B cell (primary cell): ENCODE data around the gene GMPPA. TPM values are rescaled to one million over a fixed set of nuclear protein-coding genes. Genes with fewer than 3 reads are reported as not detected.

Experiments
- ATAC-seq: fragments of 200-7000 bp; cut with Tn5 transposase; one replicate; pipeline ENCODE4 v1.10.0; 2021; ENCODE audit warnings: low read depth, mild to moderate bottlenecking, moderate number of reproducible peaks, moderate library complexity
- CTCF ChIA-PET: fragments of 350-600 bp; sonication (Branson Sonifier 250); formaldehyde crosslinking; loops from one replicate; lab custom pipeline; 2021; ENCODE audit warnings: antibody characterized with exemption, inconsistent platforms; lab: Charles Lee
- POLR2A ChIA-PET: fragments of 350-600 bp; sonication (Branson Sonifier 250); formaldehyde crosslinking; loops from one replicate; lab custom pipeline; 2021; ENCODE audit warnings: antibody characterized with exemption; lab: Charles Lee
- DNase-seq: peaks from one replicate; pipeline ENCODE4 v3.0.0; 2013
- H2AFZ ChIP-seq: 2 replicates; pipeline ENCODE4 v1.6.1; 2012; ENCODE audit warnings: mild to moderate bottlenecking, low read depth, low read length; ENCODE audit not compliant: insufficient read depth, poor library complexity, severe bottlenecking
- H3K27ac ChIP-seq, 2 donors: 1 replicate in 1 of 2; 2 replicates in 1 of 2; pipeline ENCODE4 v1.5.1; 2012 to 2013; ENCODE audit warnings: low read length in 2 of 2, mild to moderate bottlenecking in 2 of 2, moderate library complexity in 1 of 2
- H3K27me3 ChIP-seq, 4 experiments: fragments of 200-600 bp in 1 of 4; sonication (generic) in 1 of 4; replicated peaks in 1 of 4; 1 replicate in 2 of 4; 2 replicates in 2 of 4; pipeline versions ENCODE4 v1.6.1 to v1.7.0; 2013 to 2016; ENCODE audit warnings: low read length in 3 of 4, mild to moderate bottlenecking in 2 of 4, mixed read lengths in 1 of 4, moderate library complexity in 1 of 4; ENCODE audit not compliant: insufficient read depth in 4 of 4, control insufficient read depth in 3 of 4; ENCODE audit errors: control extremely low read depth in 1 of 4
- H3K36me3 ChIP-seq, 2 experiments: replicated peaks in 1 of 2; 1 replicate in 1 of 2; 2 replicates in 1 of 2; pipeline versions ENCODE4 v1.6.1 to v1.7.1; 2013; ENCODE audit warnings: low read length in 1 of 2; ENCODE audit not compliant: insufficient read depth in 2 of 2, control insufficient read depth in 1 of 2; ENCODE audit errors: control extremely low read depth in 1 of 2, extremely low read depth in 1 of 2
- H3K4me1 ChIP-seq, 2 donors: fragments of 200-600 bp in 1 of 2; sonication (generic) in 1 of 2; 1 replicate in 1 of 2; 2 replicates in 1 of 2; pipeline versions ENCODE4 v1.5.1 to v1.6.1; 2013 to 2017; ENCODE audit warnings: low read length in 2 of 2; ENCODE audit not compliant: control insufficient read depth in 2 of 2, insufficient read depth in 2 of 2
- H3K4me2 ChIP-seq: replicated peaks from 2 replicates; pipeline ENCODE3; 2012; ENCODE audit warnings: mild to moderate bottlenecking, low read depth, low read length; ENCODE audit not compliant: poor library complexity, severe bottlenecking
- H3K4me3 ChIP-seq, 5 experiments: fragments of 200-600 bp in 1 of 5; sonication (generic) in 1 of 5; 1 replicate in 3 of 5; 2 replicates in 2 of 5; pipeline versions ENCODE4 v1.5.1 to v1.7.0; 2011 to 2016; ENCODE audit warnings: low read length in 4 of 5, mild to moderate bottlenecking in 4 of 5, low read depth in 2 of 5, control low read depth in 1 of 5, moderate library complexity in 1 of 5; ENCODE audit not compliant: insufficient read depth in 1 of 5; ENCODE audit errors: control extremely low read depth in 1 of 5, extremely low read depth in 1 of 5
- H3K79me2 ChIP-seq: fragments of 200-600 bp; sonication (generic); one replicate; pipeline ENCODE4 v1.6.0; 2016; ENCODE audit warnings: low read length; ENCODE audit not compliant: control insufficient read depth, insufficient read depth
- H3K9ac ChIP-seq: fragments of 200-600 bp; sonication (generic); 2 replicates; pipeline ENCODE4 v1.6.1; 2017; ENCODE audit warnings: mild to moderate bottlenecking, low read length, moderate library complexity
- H3K9me3 ChIP-seq, 3 donors: one replicate each; pipeline versions ENCODE4 v1.6.1 to v1.7.1; 2013; ENCODE audit warnings: low read length in 2 of 3; ENCODE audit not compliant: control insufficient read depth in 2 of 3, insufficient read depth in 1 of 3; ENCODE audit errors: control extremely low read depth in 1 of 3
- H4K20me1 ChIP-seq: 2 replicates; pipeline ENCODE4 v1.6.0; 2012; ENCODE audit warnings: mild to moderate bottlenecking, low read length; ENCODE audit not compliant: insufficient read depth, control insufficient read depth, poor library complexity, severe bottlenecking
- H3K27ac Mint-ChIP-seq: one replicate; pipeline ENCODE4 v1.8.0; 2021; ENCODE audit warnings: mixed read lengths
- H3K27me3 Mint-ChIP-seq: one replicate; pipeline ENCODE4 v1.8.0; 2021; ENCODE audit warnings: mixed read lengths
- H3K4me1 Mint-ChIP-seq: one replicate; pipeline ENCODE4 v1.8.0; 2021; ENCODE audit warnings: mixed read lengths
- H3K4me3 Mint-ChIP-seq: one replicate; pipeline ENCODE4 v1.8.0; 2021; ENCODE audit warnings: mixed read lengths
- H3K9me3 Mint-ChIP-seq: one replicate; pipeline ENCODE4 v1.8.0; 2022; ENCODE audit warnings: mixed read lengths; ENCODE audit not compliant: insufficient read depth
- CTCF ChIP-seq: fragments of 200-600 bp; IDR thresholded peaks from one replicate; pipeline ENCODE4 v1.8.0; 2022; ENCODE audit warnings: antibody characterized with exemption, mild to moderate bottlenecking
- EZH2 ChIP-seq: IDR thresholded peaks from 2 replicates; pipeline ENCODE4 v1.6.1; 2012; ENCODE audit warnings: borderline replicate concordance, low read depth, mild to moderate bottlenecking, moderate library complexity, low read length; ENCODE audit not compliant: insufficient read depth, poor library complexity, severe bottlenecking
- WGBS: methylation state at CpG from one replicate; pipeline ENCODE4 v1.1.5; 2013; ENCODE audit warnings: missing lambda C conversion rate; ENCODE audit not compliant: insufficient coverage; 5-methylcytosine and 5-hydroxymethylcytosine counted together
- intact Hi-C: fragments of 100-400 bp; cut with micrococcal nuclease; formaldehyde crosslinking; loops from one replicate; pipeline ENCODE4 v1.10.0; 2022
- polyA plus RNA-seq: library from polyadenylated mRNA; depleted of rRNA; stranded (reverse); fragments of >200 nt; gene quantifications from 2 replicates; pipeline ENCODE4 v1.2.3, GENCODE V29; 2012
- total RNA-seq, 2 donors: library from RNA; stranded (reverse); fragments of 120-200 nt in 1 of 2; gene quantifications; 1 replicate in 1 of 2; 2 replicates in 1 of 2; pipeline versions ENCODE4 v1.2.3 to v1.2.4, GENCODE V29; 2013 to 2022

Gene GMPPA
- total and polyA plus RNA-seq, 2 donors (not counting 1 experiment from before 2014, with no cell fraction given) = 27.8 to 67.9 TPM

DNA sequence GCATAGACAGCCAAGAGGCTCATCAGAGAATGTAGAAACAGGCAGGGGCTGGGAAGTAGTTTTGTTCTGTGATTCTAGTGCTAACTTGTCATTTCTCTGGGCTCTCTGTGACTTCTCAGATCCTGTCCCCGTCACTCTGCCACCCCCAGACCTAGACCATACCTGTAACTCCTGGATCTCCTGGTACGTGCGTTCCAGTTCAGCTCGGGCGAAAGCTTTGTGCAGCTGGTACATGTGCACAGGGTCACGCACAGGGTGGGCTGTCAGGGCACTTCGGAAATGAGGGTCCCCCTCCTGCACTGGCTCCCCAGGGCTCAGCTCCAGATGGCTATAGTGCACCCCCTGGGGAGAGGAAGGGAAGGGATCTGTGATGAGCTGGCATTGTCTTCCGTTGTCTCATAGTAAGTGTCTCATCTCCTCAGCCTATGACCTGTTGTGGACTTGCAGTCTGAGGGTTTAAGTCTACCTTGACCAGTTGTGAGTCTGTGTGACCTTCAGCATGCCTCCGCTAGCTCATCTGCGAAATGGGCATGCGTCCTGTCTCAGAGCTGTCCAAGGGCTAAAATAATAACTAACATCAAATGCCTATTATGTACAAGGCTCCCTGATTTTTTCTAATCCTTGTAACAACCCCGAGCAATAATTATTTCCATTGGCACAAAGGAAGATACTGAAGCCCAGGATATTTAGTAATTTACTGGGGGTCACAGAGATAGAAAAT, 42.3 kb downstream of the GMPPA start:
- H3K36me3 ChIP-seq = no peaks in the 10 kb centered on the region
- 89% methylated on average over 7 of the region's 12 CpGs for WGBS
- intact Hi-C loops = loop anchor here (1.0 kb wide), 1 partner anchor 101 kb away; no protein-coding TSS in a partner anchor
- Mint-ChIP-seq H3K4me3 (peak overlapping the region; percentile 57), H3K9me3 (no peaks in the 10 kb centered on the region), H3K4me1 (peaks cover 24% of the 10 kb centered on the region), H3K27ac (no peak overlapping the region), H3K27me3 (peaks cover 24% of the 10 kb centered on the region)
- peaks cover 0 to 85% (median 23%) of the 10 kb centered on the region in 4 experiments for H3K27me3 ChIP-seq
- H3K4me3 ChIP-seq = peak overlapping the region in 1 of 5 experiments; percentile 53
- H3K4me2 ChIP-seq = peak overlapping the region; percentile 98
- peaks cover 29 to 31% of the 10 kb centered on the region in 2 donors for H3K4me1 ChIP-seq
- no peaks in the 10 kb centered on the region for H4K20me1 ChIP-seq
- no peak overlapping the region for H2AFZ ChIP-seq
- POLR2A ChIA-PET = no interaction called here
- no peaks in the 10 kb centered on the region for H3K79me2 ChIP-seq
- DNase-seq = no peak
- H3K9me3 ChIP-seq = peaks cover 0 to 22% (median 0%) of the 10 kb centered on the region in 3 donors
- CTCF ChIA-PET = interaction anchor here (0.6 to 3.5 kb wide), 14 partner anchors 9 to 191 kb away, joined by 3 to 29 read pairs (median 3); no protein-coding TSS in a partner anchor
- TF ChIP-seq CTCF (no peak), EZH2 (no peak)
- H3K27ac ChIP-seq = no peak overlapping the region
- ATAC-seq = no peak
- no peak overlapping the region for H3K9ac ChIP-seq
